T-helper 2 cell treated with Interferon-gamma antibody and Interleukin-4, amounts not matched to agents 5 μg/mL and 100 μg/mL, for 36 hours (primary cell): Measurements from ENCODE around the gene ZBTB7A.
A peak's percentile ranks its signal among the peaks of the same experiment; 100 is the strongest.

Source experiments
- DNase-seq: peaks from one replicate; pipeline ENCODE4 v3.0.0; 2021; ENCODE audit warnings: low spot score
- H3K27ac Mint-ChIP-seq: one replicate; pipeline ENCODE4 v1.8.0; 2021; ENCODE audit warnings: mild to moderate bottlenecking, mixed read lengths
- H3K27me3 Mint-ChIP-seq: one replicate; pipeline ENCODE4 v1.8.0; 2021; ENCODE audit warnings: low read depth, mixed read lengths
- H3K36me3 Mint-ChIP-seq: one replicate; pipeline ENCODE4 v1.8.0; 2021; ENCODE audit warnings: low read depth, mixed read lengths
- H3K4me1 Mint-ChIP-seq: one replicate; pipeline ENCODE4 v1.8.0; 2021; ENCODE audit warnings: low read depth, mixed read lengths
- H3K4me3 Mint-ChIP-seq: one replicate; pipeline ENCODE4 v1.8.0; 2022; ENCODE audit warnings: mild to moderate bottlenecking, moderate library complexity, mixed read lengths
- H3K9me3 Mint-ChIP-seq: one replicate; pipeline ENCODE4 v1.8.0; 2021; ENCODE audit warnings: mixed read lengths

Gene ZBTB7A

GRCh38 chr19:4099041-4099764 lies 32.5 kb upstream of the ZBTB7A start:
- no peak overlapping the region for H3K27ac Mint-ChIP-seq
- peaks cover 23% of the 10 kb centered on the region for H3K36me3 Mint-ChIP-seq
- no peak overlapping the region for H3K4me3 Mint-ChIP-seq
- H3K9me3 Mint-ChIP-seq: no peaks in the 10 kb centered on the region
- H3K4me1 Mint-ChIP-seq: no peaks in the 10 kb centered on the region
- DNase-seq: no peak
- no peaks in the 10 kb centered on the region for H3K27me3 Mint-ChIP-seq

DNA sequence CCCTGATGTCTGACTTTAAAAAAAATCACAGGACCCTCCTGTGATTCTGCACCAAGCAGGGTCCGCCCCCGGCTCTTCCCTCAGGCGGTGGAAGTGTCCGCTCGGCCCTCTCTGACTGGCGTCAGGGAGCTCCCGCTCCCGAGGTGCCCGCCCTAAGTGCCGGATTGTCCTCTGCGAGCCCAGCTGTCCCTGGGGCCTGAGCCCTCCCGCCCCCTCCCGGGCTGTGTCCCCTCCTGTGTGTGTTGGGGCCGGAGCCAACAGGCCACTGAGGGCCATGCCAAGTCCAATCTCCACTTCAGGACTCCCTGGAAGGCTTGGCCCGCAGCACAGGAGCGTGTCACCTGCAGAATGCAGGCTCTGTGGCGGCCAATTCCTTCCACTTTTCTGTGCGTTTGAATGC lies 31.8 kb upstream of the ZBTB7A start:
- Mint-ChIP-seq H3K36me3 (peaks cover 24% of the 10 kb centered on the region), H3K4me3 (no peak overlapping the region), H3K27ac (no peak overlapping the region), H3K9me3 (no peaks in the 10 kb centered on the region), H3K4me1 (peaks cover 4% of the 10 kb centered on the region), H3K27me3 (no peaks in the 10 kb centered on the region)
- no peak for DNase-seq

DNA sequence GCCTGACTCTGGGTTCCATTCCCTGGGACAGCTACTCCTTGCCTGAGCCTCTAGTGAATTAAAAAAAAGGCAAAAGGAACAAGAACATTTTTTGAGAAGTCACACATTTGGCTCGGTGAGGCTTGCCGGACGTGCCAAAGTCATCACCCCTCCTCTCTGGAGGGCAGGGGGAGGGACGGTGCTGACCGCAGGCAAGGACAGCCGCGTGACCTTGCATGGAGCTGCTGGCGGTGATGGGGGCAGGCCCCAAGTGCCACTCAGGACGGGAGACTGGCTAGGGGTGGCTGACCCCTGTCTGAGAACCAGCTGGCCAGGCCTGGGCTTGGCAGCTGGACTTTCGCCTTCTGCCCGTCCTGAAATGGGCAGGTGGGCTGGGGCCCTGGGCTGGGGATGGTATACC lies 30.8 kb upstream of the ZBTB7A start:
- Mint-ChIP-seq H3K9me3 (no peaks in the 10 kb centered on the region), H3K36me3 (peaks cover 27% of the 10 kb centered on the region), H3K4me3 (no peak overlapping the region), H3K27me3 (no peaks in the 10 kb centered on the region), H3K27ac (no peak overlapping the region), H3K4me1 (peaks cover 5% of the 10 kb centered on the region)
- DNase-seq: no peak

DNA sequence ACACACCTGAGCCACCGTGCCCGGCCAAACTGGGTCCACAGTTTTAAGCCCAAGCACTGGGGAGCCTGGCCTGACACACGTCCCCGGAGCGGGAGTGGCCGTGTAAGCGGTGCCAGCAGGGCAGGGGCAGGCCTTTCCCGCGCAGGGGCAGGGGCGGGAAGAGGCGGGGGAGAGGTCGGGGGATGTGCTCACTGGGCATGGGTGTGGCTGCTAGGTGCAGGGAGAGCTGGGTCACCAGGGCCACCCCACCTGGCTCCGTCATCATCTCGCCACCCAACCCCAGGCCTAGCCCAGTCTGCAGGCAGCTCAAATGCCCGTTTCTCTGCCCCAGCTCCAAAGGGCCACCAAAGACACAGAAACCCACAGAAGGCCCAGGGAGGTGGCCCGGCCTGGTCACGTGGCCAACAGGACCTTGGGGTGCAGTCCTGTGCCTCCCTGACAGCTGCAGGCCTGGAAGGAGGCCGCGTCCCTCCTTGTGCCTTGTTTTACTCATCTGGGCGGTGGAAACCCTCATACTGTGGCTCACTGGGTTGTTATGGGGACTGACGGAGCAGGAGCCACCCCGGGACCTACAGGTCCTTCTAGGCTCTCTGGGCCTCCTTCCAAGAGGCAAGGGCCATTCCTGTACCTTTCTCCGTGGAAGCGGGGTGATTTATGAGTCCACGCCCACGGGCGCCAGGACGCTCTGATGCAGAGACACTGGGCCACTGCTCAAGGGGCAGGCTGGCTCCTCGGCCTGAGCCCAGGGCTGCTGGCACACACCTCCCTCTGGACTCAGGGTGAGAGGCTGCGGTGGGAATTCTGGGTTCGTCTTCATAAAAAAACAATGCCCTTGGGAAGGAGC lies 29.6 kb upstream of the ZBTB7A start:
- H3K4me1 Mint-ChIP-seq: peaks cover 5% of the 10 kb centered on the region
- H3K27ac Mint-ChIP-seq: peak overlapping the region; percentile 45
- H3K4me3 Mint-ChIP-seq: no peak overlapping the region
- H3K36me3 Mint-ChIP-seq: peaks cover 25% of the 10 kb centered on the region
- DNase-seq: no peak
- H3K9me3 Mint-ChIP-seq: no peaks in the 10 kb centered on the region
- no peaks in the 10 kb centered on the region for H3K27me3 Mint-ChIP-seq

- no peak for DNase-seq
- H3K4me3 Mint-ChIP-seq: no peak overlapping the region
- peaks cover 25% of the 10 kb centered on the region for H3K36me3 Mint-ChIP-seq
- H3K27me3 Mint-ChIP-seq: no peaks in the 10 kb centered on the region
- H3K9me3 Mint-ChIP-seq: no peaks in the 10 kb centered on the region
- H3K4me1 Mint-ChIP-seq: peaks cover 5% of the 10 kb centered on the region
- no peak overlapping the region for H3K27ac Mint-ChIP-seq
These were observed 28.8 kb upstream of the ZBTB7A start for GRCh38 chr19:4095488-4095844.

DNA sequence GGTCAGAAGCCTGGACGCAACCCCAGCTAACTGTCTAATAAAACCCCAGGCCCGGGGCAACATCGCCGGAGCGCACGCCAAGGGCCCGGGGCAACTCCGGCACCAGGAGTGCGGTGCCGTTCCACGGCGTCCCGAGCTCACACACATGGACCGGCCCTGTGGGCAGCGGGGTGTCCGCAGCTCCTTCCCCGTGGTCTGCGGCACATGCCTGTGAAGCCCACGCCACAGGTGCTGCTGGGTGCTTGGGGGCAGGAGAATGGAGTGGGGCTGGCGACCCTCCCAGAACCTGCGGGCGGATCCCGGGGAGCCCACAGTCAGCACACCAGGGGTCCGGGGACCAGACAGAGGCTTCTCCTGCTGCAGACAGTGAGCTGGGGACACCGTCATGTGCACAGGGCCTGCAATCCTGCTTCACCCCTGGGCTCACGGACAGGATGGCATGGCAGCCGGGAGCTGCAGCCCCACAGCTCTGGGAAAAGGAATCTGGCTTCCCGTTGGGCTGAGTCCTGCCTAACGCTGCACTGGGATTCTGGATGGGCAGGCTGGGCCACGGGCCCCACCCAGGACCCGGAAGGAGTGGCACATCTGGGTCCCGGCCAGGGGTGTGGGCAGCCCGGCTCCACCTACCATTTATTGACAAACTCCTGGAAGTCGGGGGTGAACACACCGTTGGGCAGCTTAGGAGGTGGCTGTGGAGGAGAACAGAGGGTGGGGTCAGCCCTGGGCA lies 28.2 kb upstream of the ZBTB7A start:
- no peaks in the 10 kb centered on the region for H3K27me3 Mint-ChIP-seq
- H3K4me1 Mint-ChIP-seq: peaks cover 8% of the 10 kb centered on the region
- H3K27ac Mint-ChIP-seq: no peak overlapping the region
- H3K36me3 Mint-ChIP-seq: peaks cover 26% of the 10 kb centered on the region
- no peaks in the 10 kb centered on the region for H3K9me3 Mint-ChIP-seq
- H3K4me3 Mint-ChIP-seq: no peak overlapping the region
- no peak for DNase-seq

DNA sequence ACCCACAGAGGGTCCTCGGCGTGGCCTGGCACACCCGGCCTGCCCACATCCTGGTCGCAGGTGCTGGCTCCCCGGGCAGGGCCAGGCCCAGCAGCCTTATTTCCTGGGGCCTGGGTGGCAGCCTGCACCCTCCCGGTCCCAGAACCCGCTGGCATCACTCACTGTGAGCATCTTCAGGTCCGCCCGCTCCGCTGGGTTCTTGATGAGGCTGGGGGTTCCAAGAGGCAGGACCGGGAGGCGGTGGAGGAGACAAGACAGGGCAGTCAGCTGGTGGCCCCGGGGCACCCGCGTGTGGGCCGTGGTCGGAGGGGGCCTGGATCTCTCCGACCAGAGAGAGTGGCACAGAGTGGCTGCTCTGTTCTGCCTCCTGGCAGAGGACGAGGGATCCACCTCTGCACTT lies 27.6 kb upstream of the ZBTB7A start:
- Mint-ChIP-seq H3K36me3 (peaks cover 29% of the 10 kb centered on the region), H3K27ac (no peak overlapping the region), H3K27me3 (no peaks in the 10 kb centered on the region), H3K4me1 (peaks cover 13% of the 10 kb centered on the region), H3K4me3 (no peak overlapping the region), H3K9me3 (no peaks in the 10 kb centered on the region)
- DNase-seq: no peak

GRCh38 chr19:4093643-4094175 lies 27.0 kb upstream of the ZBTB7A start:
- Mint-ChIP-seq H3K27me3 (no peaks in the 10 kb centered on the region), H3K4me1 (peaks cover 18% of the 10 kb centered on the region), H3K4me3 (no peak overlapping the region), H3K27ac (peak overlapping the region; percentile 57), H3K36me3 (peaks cover 28% of the 10 kb centered on the region), H3K9me3 (no peaks in the 10 kb centered on the region)
- no peak for DNase-seq

GRCh38 chr19:4090356-4091220 lies 23.9 kb upstream of the ZBTB7A start:
- H3K9me3 Mint-ChIP-seq: no peaks in the 10 kb centered on the region
- peak overlapping the region; percentile 83 for H3K4me3 Mint-ChIP-seq
- H3K4me1 Mint-ChIP-seq: peaks cover 34% of the 10 kb centered on the region
- DNase-seq: no peak
- H3K27ac Mint-ChIP-seq: peak overlapping the region; percentile 95
- H3K36me3 Mint-ChIP-seq: peaks cover 14% of the 10 kb centered on the region
- no peaks in the 10 kb centered on the region for H3K27me3 Mint-ChIP-seq

GRCh38 chr19:4089946-4090345 lies 23.2 kb upstream of the ZBTB7A start:
- H3K9me3 Mint-ChIP-seq: no peaks in the 10 kb centered on the region
- no peaks in the 10 kb centered on the region for H3K27me3 Mint-ChIP-seq
- H3K4me1 Mint-ChIP-seq: peaks cover 34% of the 10 kb centered on the region
- H3K4me3 Mint-ChIP-seq: peak overlapping the region; percentile 83
- H3K27ac Mint-ChIP-seq: peak overlapping the region; percentile 95
- peaks cover 14% of the 10 kb centered on the region for H3K36me3 Mint-ChIP-seq
- no peak for DNase-seq

DNA sequence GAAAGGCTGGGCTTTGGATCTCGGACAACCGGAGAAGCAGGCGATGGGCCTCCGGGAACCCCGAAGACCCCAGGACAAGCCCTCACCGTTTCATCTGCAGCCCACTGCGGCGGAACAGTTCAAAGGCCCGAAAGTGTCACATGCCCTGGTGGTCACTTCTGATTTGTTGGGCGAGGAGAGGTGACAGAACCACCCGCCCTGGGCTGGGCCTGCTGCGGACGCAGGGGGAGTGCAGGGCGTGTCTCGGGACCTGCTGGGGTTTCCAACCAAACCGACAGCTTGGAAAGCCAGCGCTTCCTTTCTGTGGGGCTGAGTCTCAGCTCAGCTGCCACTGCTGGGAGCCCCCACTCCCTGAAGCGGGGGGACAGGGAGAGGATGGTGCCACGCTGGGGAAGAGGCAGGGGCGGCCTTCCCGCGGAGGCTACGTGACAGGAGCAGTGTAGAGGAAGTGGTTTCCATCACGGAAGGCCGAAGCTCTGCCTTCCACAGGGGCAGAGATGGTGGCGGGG lies 22.8 kb upstream of the ZBTB7A start:
- Mint-ChIP-seq H3K36me3 (peaks cover 14% of the 10 kb centered on the region), H3K27me3 (no peaks in the 10 kb centered on the region), H3K4me1 (peaks cover 38% of the 10 kb centered on the region), H3K4me3 (peak overlapping the region; percentile 83), H3K9me3 (no peaks in the 10 kb centered on the region), H3K27ac (peak overlapping the region; percentile 95)
- DNase-seq: peak; percentile 78

GRCh38 chr19:4088975-4089374 lies 22.3 kb upstream of the ZBTB7A start:
- peaks cover 40% of the 10 kb centered on the region for H3K4me1 Mint-ChIP-seq
- DNase-seq: peak; percentile 66
- peaks cover 14% of the 10 kb centered on the region for H3K36me3 Mint-ChIP-seq
- no peaks in the 10 kb centered on the region for H3K27me3 Mint-ChIP-seq
- peak overlapping the region; percentile 83 for H3K4me3 Mint-ChIP-seq
- H3K9me3 Mint-ChIP-seq: no peaks in the 10 kb centered on the region
- peak overlapping the region; percentile 95 for H3K27ac Mint-ChIP-seq
